Measurements from ENCODE around the gene KIAA0408.

KIAA0408 gene

DNA sequence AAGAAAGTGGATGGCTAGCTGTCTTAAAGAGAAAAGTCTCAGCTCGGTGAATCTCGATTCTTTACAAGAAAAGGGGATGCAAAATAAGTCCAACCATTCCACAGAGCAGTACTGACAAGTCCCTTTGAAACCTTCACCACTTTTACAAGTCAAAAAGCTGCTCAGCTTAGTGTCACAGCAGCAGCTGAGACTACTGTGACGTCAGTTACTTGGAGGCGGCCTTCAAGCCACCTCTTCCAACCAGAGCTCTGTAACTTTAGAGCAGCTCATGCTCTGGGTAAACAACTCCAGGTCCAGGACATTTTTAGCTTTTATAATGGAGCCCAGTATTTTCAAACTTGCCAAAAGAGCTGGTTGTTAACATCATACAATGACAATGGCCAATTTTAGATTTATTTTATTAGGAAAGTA, at the start of gene KIAA0408:
TSS of gene KIAA0408 (minus strand) at position 159 of the 411 bp plus-strand sequence. CDS start 5,408 bp downstream, outside the sequence.
- DNase-seq, result no peak

DNA sequence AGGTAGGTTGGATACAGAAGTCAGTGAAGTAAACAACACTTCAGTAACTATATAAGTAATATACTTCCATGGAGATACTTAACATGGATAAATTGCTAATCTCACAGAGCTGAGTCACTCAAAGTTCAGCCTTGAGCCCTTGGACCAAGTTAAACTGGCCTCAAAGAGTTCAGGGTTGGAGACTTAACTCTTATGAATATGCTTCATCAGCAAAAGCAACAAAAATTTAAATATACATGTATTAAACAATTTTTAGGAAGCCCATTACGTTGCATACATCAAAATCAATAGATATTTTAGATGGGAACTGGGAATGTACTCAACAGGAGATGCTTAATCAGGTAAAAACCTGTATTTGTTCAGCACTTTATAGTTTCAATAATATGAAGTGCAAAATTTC, 47.7 kb upstream of the KIAA0408 start:
- DNase-seq, result no peak

GRCh38 chr6:127503022-127503421, 43.8 kb upstream of the KIAA0408 start:
- no peak for DNase-seq

- DNase-seq, result no peak
Measured at GRCh38 chr6:127497410-127497809, 38.2 kb upstream of the KIAA0408 start.

DNA sequence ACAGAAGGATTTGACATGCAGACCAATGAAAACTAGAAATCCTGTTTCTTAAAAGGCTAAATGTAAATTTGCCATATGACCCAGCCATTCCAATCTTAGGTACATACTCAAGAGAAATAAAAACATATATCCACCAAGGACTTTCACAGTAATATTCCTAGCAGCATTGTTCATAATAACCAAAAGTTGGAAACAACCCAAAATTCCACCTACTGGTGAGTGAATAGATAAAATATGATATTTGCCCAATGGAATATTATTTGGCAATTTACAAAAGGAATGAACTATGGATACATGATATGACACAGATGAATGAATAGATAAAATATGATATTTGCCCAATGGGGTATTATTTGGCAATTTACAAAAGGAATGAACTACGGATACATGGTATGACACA, 37.3 kb upstream of the KIAA0408 start:
- no peak for DNase-seq

- DNase-seq, result no peak
Measured at GRCh38 chr6:127494240-127494767, 35.1 kb upstream of the KIAA0408 start.

DNA sequence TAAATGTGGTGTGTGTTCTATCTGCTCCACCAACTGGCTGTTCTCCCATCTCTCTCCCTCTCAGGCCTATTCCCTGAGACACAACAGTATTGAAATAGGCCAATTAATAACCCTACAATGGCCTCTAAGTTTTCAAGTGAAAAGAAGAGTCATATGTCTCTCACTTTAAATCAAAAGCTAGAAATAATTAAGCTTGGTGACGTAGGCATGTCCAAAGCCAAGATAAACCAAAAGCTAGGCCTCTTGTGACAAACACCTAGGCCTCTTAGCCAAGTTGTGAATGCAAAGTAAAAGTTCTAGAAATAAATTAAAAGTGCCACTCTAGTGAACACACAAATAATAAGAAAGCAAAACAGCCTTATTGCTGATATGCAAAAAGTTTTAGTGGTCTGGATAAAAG, 30.1 kb upstream of the KIAA0408 start:
- DNase-seq, result no peak

DNA sequence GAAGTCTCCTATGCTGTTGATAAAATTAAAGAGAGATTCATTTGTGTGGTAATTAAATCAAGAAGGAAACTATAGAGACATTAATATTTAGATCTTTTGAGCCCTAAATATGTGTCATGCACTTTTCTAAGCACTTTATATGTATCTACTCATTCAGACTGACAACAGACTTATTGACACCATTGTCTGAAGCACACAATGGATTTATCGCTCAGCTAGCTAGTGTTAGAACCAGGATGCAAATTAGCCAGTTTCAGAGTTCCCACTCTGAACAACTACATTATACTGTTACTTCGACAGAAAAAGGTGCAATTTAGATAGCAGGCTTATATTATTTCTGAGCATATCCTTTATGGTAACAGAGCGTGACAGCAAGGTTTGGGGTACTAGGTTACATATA, 27.7 kb upstream of the KIAA0408 start:
- DNase-seq, result no peak

GRCh38 chr6:127484212-127484863, 25.1 kb upstream of the KIAA0408 start:
- DNase-seq, result no peak

GRCh38 chr6:127483399-127484055, 24.3 kb upstream of the KIAA0408 start:
- DNase-seq, result no peak

GRCh38 chr6:127482325-127482724, 23.1 kb upstream of the KIAA0408 start:
- DNase-seq, result no peak

GRCh38 chr6:127481628-127482027, 22.4 kb upstream of the KIAA0408 start:
- DNase-seq, result no peak

GRCh38 chr6:127481111-127481510, 21.9 kb upstream of the KIAA0408 start:
- DNase-seq, result no peak

- no peak for DNase-seq
Measured at GRCh38 chr6:127477658-127478057, 18.5 kb upstream of the KIAA0408 start.

- DNase-seq, result no peak
Measured at GRCh38 chr6:127475823-127476176, 16.6 kb upstream of the KIAA0408 start.

GRCh38 chr6:127475135-127475822, 16.1 kb upstream of the KIAA0408 start:
- no peak for DNase-seq

DNA sequence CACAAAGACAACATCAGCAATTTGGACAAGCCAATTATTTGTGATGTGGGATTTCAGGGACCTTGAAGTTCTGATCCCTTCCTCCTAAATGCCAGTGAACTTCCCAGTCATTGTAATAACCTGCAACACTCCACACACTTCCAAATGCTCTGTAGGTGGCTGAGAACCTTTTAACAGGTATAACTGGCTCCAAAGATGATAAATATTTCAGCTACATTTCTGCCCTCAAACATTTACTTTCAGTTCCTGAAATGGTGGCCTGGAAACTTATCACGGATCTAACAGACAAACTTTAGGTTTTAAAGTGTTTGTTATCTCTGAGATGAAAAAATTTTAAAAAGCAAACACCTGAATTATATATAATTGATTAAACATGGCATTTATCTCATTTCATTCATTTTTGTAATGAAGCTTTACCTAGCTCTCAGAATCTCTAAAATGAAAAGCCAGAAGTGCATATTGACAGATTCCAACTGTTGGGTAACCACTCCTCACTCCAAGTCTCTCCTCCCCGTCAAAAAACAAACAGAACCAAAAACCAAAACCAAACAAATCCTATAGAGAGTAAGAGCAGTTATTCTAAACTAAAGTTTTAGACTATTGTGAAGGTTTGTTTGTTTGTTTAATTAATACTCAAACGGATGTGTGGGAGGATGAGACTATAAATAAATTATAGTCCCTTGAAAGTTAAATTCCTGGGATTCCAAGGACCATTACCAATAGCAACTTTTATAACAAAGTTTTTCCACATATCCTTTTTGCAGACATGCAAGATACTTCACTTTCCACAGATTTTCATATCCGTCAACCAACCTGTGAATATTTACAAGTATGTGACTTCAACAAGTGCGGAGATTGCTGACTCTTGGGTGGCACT, 12.4 kb upstream of the KIAA0408 start:
- no peak for DNase-seq

- DNase-seq, result no peak
Measured at GRCh38 chr6:127468936-127469335, 9.7 kb upstream of the KIAA0408 start.

DNA sequence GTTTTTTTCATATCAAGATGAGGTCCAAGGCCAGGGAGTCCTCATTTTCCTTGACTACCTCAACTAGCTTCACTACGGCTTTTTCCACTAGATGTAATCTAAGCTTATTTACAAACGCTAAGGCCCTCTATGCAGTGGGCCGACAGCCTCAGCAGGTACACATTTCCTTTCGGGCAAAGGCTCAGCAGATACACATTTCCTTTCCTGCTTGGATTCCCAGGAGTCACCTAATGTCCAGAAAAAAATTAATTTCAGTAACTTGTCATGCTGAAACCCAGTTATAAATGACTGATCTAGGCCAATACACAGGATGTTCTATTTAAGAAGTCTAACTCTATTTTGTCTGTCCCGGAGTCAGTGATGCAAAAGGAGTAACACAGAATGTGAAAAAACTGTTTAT, 7.2 kb upstream of the KIAA0408 start:
- no peak for DNase-seq

DNA sequence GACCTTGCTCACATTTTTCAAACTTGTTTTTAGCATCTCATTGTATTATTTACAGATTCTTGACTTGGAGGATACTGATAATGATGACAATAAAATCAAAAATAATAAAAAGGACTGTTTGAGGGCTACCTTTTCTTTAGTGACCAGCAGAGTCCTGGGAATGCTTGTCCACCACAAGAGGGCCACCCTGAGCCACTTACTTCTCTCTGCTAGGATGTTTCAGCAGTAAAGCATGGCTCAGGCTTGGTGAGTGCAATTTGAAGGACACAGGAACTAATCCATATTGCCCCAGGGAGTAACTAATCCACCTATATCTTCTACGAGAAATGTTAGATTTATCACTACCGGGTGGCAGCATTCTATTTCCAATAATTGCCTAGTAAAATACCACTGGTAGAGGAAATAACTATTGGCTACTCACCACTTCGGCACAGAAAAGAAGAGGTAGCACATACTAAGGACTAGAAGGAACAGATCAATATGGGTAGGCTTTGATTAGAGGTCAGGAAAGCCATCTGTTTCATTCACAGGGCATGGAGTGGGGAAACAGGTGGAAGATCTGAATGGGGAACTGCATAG, 5.8 kb upstream of the KIAA0408 start:
- DNase-seq, result peak; percentile 22 to 47 (median 36)

DNA sequence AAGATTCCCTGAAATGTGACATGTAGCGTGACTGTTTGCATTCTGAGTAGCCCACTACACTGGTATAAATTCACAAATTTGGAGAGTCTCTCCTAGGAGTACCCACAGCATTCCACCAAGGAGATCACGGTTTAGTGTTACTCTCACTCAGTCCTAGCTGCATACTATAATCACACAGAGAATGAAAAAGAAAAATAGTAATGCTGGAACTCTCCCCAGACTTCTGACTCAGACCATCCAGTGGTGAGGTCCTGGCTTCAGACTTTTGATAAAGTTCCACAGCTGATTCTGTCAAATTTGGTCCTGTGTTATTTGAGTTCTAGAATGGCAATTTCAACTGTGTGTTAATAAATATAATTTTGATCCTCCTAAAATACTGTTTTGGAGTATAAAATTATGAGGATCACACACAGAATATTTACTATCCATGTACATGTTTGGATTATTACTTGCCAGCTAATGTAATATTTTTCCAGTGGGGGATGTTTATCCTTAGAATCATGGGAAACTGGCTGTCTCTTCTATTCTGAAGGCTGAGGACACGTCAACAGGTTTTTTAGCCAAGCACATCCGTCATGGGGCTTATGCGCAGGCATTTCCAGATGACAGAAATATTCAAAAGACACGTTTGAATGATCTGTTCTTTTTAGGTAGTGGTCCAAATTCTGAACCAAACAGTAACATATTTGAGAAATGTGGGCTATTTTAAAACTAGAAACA, 5.1 kb upstream of the KIAA0408 start:
- DNase-seq, result no peak

GRCh38 chr6:127463056-127463455, 3.9 kb upstream of the KIAA0408 start:
- DNase-seq, result no peak
